Measurements from ENCODE around the gene TRAPPC2L. TPM values are rescaled to one million over a fixed set of nuclear protein-coding genes. Genes with fewer than 3 reads are reported as not detected.

TRAPPC2L gene
- polyA plus RNA-seq, 3 donors = 38.8 to 89.3 (median 82.4) TPM

GRCh38 chr16:88871349-88871702, 14.4 kb downstream of the TRAPPC2L start:
- Histone ChIP-seq H3K79me2 (ENCODE audit: insufficient read depth, low read length) (no peaks in the 10 kb centered on the region), H3K27me3 (ENCODE audit: control insufficient read depth in 2 of 2, insufficient read depth in 2 of 2, low read length in 2 of 2) (peaks cover 0 to 19% of the 10 kb centered on the region in 2 donors), H3K4me3 (replicated peaks in 1 of 3; ENCODE audit: low read depth in 2 of 3, low read length in 3 of 3) (no peak overlapping the region), H3K4me1 (ENCODE audit: control insufficient read depth in 1 of 2, insufficient read depth in 2 of 2, low read length in 2 of 2) (peaks cover 0 to 11% of the 10 kb centered on the region in 2 donors), H3K4me2 (replicated peaks; ENCODE audit: extremely low read depth, low read length, poor library complexity, severe bottlenecking) (peak overlapping the region; percentile 48), H2AFZ (ENCODE audit: insufficient read depth, low read depth, low read length, poor library complexity, severe bottlenecking) (no peak overlapping the region), H3K36me3 (replicated peaks in 1 of 2; ENCODE audit: control insufficient read depth in 1 of 2, insufficient read depth in 2 of 2, low read length in 2 of 2) (peaks cover 10 to 22% of the 10 kb centered on the region in 2 donors), H4K20me1 (ENCODE audit: insufficient read depth, low read length) (peaks cover 52% of the 10 kb centered on the region), H3K9me3 (replicated peaks in 1 of 2; ENCODE audit: control insufficient read depth in 1 of 2, insufficient read depth in 1 of 2, low read length in 2 of 2) (no peaks in the 10 kb centered on the region), H3K27ac (ENCODE audit: low read depth in 1 of 2, low read length in 2 of 2) (no peak overlapping the region), H3K9ac (ENCODE audit: insufficient read depth, low read length, poor library complexity, severe bottlenecking) (no peak overlapping the region)
- 25% methylated on average over 4 of the region's 8 CpGs for WGBS (ENCODE audit: insufficient coverage)
- intact Hi-C loops (cut with micrococcal nuclease) = no loop called here
- peaks cover 0 to 9% (median 2%) of the 10 kb centered on the region in 7 donors for H3K9me3 Mint-ChIP-seq
- H3K27ac Mint-ChIP-seq = no peak overlapping the region
- no peak for DNase-seq
- TF ChIP-seq CTCF (IDR thresholded peaks at IDR 0.05) = no peak
- H3K36me3 Mint-ChIP-seq = peaks cover 16 to 24% of the 10 kb centered on the region in 2 donors
- peak overlapping the region; percentile 6 to 83 for H3K4me3 Mint-ChIP-seq
- peaks cover 9% of the 10 kb centered on the region for H3K4me1 Mint-ChIP-seq
- H3K27me3 Mint-ChIP-seq (ENCODE audit: low read depth in 3 of 3) = peaks cover 21 to 41% (median 34%) of the 10 kb centered on the region in 3 donors

- Mint-ChIP-seq H3K9me3 (peaks cover 0 to 9% (median 2%) of the 10 kb centered on the region in 7 donors), H3K4me1 (peaks cover 9% of the 10 kb centered on the region), H3K4me3 (peak overlapping the region in 1 of 2 donors; percentile 21), H3K27me3 (ENCODE audit: low read depth in 3 of 3) (peaks cover 21 to 37% (median 34%) of the 10 kb centered on the region in 3 donors), H3K27ac (no peak overlapping the region), H3K36me3 (peaks cover 20 to 28% of the 10 kb centered on the region in 2 donors)
- Histone ChIP-seq H4K20me1 (ENCODE audit: insufficient read depth, low read length) (peaks cover 57% of the 10 kb centered on the region), H3K9ac (ENCODE audit: insufficient read depth, low read length, poor library complexity, severe bottlenecking) (no peak overlapping the region), H3K27ac (ENCODE audit: low read depth in 1 of 2, low read length in 2 of 2) (no peak overlapping the region), H3K4me2 (replicated peaks; ENCODE audit: extremely low read depth, low read length, poor library complexity, severe bottlenecking) (no peak overlapping the region), H3K36me3 (replicated peaks in 1 of 2; ENCODE audit: control insufficient read depth in 1 of 2, insufficient read depth in 2 of 2, low read length in 2 of 2) (peaks cover 14 to 28% of the 10 kb centered on the region in 2 donors), H3K4me3 (replicated peaks in 1 of 3; ENCODE audit: low read depth in 2 of 3, low read length in 3 of 3) (no peak overlapping the region), H3K4me1 (ENCODE audit: control insufficient read depth in 1 of 2, insufficient read depth in 2 of 2, low read length in 2 of 2) (peaks cover 0 to 11% of the 10 kb centered on the region in 2 donors), H2AFZ (ENCODE audit: insufficient read depth, low read depth, low read length, poor library complexity, severe bottlenecking) (no peak overlapping the region), H3K79me2 (ENCODE audit: insufficient read depth, low read length) (no peaks in the 10 kb centered on the region), H3K27me3 (ENCODE audit: control insufficient read depth in 2 of 2, insufficient read depth in 2 of 2, low read length in 2 of 2) (peaks cover 0 to 19% of the 10 kb centered on the region in 2 donors), H3K9me3 (replicated peaks in 1 of 2; ENCODE audit: control insufficient read depth in 1 of 2, insufficient read depth in 1 of 2, low read length in 2 of 2) (no peaks in the 10 kb centered on the region)
- intact Hi-C loops (cut with micrococcal nuclease) = no loop called here
- WGBS (ENCODE audit: insufficient coverage) = 87% methylated on average over 12 of the region's 21 CpGs
- TF ChIP-seq CTCF (IDR thresholded peaks at IDR 0.05) = no peak
- no peak for DNase-seq
Measured at GRCh38 chr16:88871730-88872416, 14.9 kb downstream of the TRAPPC2L start.
